HG03457 (cell line): ENCODE results near the gene ANKZF1.

Source experiments
- ATAC-seq: cut with Tn5 transposase; IDR thresholded peaks from one replicate; pipeline ENCODE4 v1.9.1; 2021; ENCODE audit warnings: moderate number of reproducible peaks; ENCODE audit not compliant: unreplicated experiment

The ANKZF1 gene

GRCh38 chr2:219207134-219207883 is 22.3 kb upstream of the ANKZF1 start:
- ATAC-seq = no peak

- ATAC-seq = no peak
Observed at GRCh38 chr2:219207884-219208740, 21.5 kb upstream of the ANKZF1 start.

- no peak for ATAC-seq
Observed at GRCh38 chr2:219209236-219210195, 20.1 kb upstream of the ANKZF1 start.

GRCh38 chr2:219210196-219210885 is 19.3 kb upstream of the ANKZF1 start:
- ATAC-seq = no peak

DNA sequence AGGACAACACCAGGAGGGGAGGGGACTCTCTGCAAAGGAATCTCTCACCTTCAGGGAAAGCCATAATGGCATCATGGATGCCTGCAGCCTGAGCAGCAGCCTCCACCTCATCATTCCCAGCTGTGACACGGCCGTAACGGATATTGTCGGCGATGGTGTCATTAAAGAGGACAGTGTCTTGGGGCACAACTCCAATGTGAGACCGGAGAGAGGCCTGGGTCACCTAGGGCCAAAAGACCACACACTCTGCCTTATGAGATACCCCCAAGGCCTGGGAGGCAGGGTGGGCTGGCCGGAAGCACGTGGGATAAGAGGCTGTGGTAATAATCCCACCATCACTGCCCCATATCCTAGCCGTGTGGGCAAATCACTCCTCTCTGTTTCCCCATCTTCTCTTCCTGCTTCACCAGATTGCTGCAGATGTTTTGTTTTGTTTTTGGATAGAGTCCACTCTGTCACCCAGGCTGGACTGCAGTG is 18.7 kb upstream of the ANKZF1 start:
- ATAC-seq = no peak

GRCh38 chr2:219213026-219213415 is 16.6 kb upstream of the ANKZF1 start:
- no peak for ATAC-seq

GRCh38 chr2:219213486-219214071 is 16.0 kb upstream of the ANKZF1 start:
- no peak for ATAC-seq

DNA sequence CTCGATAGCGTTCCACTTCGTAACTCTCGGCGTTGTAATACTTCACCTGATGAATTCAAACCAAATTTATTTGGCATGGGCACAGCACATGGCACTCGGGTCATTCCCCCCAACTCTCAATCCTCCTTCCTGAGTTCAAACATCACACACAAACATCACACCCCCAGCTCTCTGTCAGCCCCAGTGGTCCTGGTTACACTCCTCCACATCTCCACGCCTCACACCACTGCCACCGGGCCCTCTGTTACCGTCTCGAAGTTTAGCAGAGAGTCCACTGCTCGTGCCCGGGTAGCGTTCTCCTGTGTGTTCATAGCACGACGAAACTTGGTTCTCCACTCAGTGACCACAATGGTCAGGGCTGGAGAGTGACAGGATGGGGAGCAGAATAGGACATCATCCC is 15.5 kb upstream of the ANKZF1 start:
- ATAC-seq = no peak

GRCh38 chr2:219214786-219215185 is 14.8 kb upstream of the ANKZF1 start:
- no peak for ATAC-seq

- no peak for ATAC-seq
Observed at GRCh38 chr2:219215871-219216534, 13.6 kb upstream of the ANKZF1 start.

DNA sequence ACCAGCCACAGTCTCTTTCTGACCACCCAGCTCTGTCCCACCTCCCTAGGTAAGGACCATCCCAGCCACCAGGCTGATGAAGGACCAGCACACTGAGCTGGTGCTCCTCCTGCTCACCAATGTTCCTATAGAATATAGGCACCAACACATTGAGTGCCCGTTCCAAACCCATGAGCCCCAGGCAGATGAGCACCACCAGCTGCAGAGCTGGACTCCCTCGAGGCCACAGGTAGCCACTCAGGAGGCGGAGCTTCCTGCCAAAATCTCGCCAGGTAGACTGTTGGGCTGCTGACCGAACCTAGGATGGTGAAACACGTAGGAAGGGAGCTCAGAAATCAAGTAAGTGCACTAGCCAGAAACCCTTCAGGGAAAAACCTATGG is 13.1 kb upstream of the ANKZF1 start:
- ATAC-seq = no peak

GRCh38 chr2:219218217-219218731 is 11.3 kb upstream of the ANKZF1 start:
- peak; percentile 22 for ATAC-seq

DNA sequence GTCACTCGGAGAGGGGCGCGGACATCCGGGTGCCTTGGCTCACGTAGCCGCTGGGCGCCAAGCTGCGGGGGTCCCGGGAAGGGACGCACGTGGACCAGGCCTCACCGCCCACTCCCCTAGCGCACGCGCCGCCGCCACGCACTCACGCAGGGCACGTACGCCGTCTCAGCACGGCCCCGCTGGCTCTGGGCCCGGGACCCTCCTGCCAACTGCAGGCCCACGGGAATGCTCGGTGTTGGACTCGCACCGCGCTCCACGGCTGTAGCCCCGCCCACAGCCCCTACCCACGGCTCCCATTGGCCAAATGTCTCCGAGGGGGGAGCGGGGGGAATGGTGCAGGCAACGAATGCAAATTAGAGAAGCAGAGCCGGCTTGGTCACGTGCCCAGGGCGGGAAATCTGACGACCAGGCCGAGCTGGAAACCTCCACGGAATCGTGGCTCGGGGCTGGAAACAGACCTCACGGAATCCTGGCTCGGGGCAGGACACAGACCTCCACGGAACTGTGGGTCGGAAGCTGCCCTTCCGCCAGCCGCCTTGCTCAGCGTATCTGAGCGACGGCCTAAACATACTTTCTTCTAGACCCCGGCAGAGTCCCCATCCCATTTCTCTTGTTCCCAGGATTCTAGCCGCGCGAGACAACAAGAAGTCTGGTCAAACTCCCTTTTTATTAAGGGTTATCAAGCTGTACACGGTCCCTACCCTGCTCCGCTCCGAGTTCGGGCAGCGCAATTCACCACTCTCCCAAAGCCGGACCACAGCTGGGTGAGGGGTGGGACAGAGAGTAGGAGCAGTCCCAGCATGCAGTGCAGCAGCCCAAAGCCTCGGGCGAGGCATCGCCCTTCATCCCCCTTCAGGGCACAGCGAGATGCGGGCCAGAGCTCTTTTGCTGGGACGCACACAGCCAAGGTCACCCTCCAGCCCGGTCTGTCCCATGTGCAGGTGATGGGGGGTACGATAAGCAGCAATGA is 10.6 kb upstream of the ANKZF1 start, which contains the start of gene ABCB6:
TSS of gene ABCB6 (minus strand) at position 227 of the 970 bp plus-strand sequence. CDS start 285 bp downstream, outside the sequence.
- peak; percentile 56 for ATAC-seq

DNA sequence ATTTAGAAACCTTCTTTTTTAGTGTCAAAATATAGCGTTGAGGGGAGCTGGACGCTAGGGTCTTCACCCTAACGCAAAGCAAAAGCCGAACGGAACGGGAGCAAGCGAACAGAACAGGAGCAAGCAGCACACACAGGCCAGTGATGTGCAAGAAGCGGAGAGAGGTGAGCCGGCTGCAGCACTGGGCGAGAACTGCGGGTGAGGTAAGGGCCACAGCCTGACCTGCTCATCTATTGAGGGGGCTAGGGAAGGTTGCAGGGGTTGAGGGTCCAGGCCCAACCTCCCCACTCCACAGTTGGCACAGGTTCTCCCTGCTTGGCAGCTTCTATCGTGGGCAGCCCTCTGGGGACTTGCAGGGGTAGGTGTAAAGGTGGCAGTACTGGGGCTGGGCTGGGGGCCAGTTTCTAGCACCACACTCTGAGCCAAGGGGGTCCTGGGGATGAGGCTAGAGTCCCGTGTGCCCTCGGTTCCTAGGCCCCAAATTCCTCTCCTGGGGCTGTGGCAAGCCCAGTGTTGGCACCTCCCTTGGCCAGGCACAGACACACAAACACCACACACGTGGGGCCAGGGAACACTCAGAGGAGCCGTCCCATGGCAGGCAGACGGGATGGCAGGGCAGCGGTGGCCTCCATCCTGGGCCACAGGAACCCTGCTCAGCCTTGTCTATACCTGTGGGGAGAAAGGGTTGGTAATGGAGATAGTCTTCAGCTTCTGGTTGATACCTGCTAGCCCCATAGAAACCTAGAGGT is 9.6 kb upstream of the ANKZF1 start:
- ATAC-seq = no peak

- ATAC-seq = no peak
Observed at GRCh38 chr2:219220652-219221402, 8.8 kb upstream of the ANKZF1 start.

- ATAC-seq = no peak
Observed at GRCh38 chr2:219221957-219222518, 7.6 kb upstream of the ANKZF1 start.
